Measurements from ENCODE around the gene BTNL9.

GRCh38 chr5:181005791-181006190, 34.3 kb upstream of the BTNL9 start:
- TF ChIP-seq POLR2A (IDR thresholded peaks at IDR 0.05): no peak
- TF ChIP-seq CTCF (IDR thresholded peaks at IDR 0.05): no peak
